PC-3 (cell line): Measurements from ENCODE around the gene EFR3B.

Experiments used
- CTCF ChIP-seq: fragments of 300-600 bp; sonication (generic); conservative IDR thresholded peaks from 2 replicates; pipeline ENCODE4 v1.5.1; 2017; ENCODE audit warnings: antibody characterized with exemption, low read depth, mild to moderate bottlenecking, low read length
- EZH2phosphoT487 ChIP-seq: fragments of 300-600 bp; sonication (generic); IDR thresholded peaks from 2 replicates; pipeline ENCODE4 v1.6.1; 2018; ENCODE audit warnings: mild to moderate bottlenecking, antibody characterized with exemption, low read length, borderline replicate concordance

GRCh38 chr2:25105336-25106085, 63.6 kb downstream of the EFR3B start:
- TF ChIP-seq EZH2phosphoT487, result no peak
- TF ChIP-seq CTCF, result no peak
